Uterus (tissue), 4 donors: ENCODE measurements around the gene GRAP. TPM values are rescaled to one million over a fixed set of nuclear protein-coding genes. Genes with fewer than 3 reads are reported as not detected.

Source experiments
- DNase-seq, 2 donors: peaks; one replicate each; pipeline ENCODE4 v3.0.0-alpha.2; 2019 to 2020
- H3K27ac ChIP-seq, 2 donors: fragments of 200-600 bp; sonication (generic); 1 replicate in 1 of 2; 2 replicates in 1 of 2; pipeline ENCODE4 v1.5.1; 2016 to 2018
- H3K27me3 ChIP-seq, 2 donors: fragments of 200-600 bp; sonication (generic); one replicate each; pipeline ENCODE4 v1.5.1; 2018 to 2019; ENCODE audit warnings: control low read depth in 1 of 2
- H3K36me3 ChIP-seq, 2 donors: fragments of 200-600 bp; sonication (generic); one replicate each; pipeline ENCODE4 v1.5.1; 2019; ENCODE audit warnings: control low read depth in 1 of 2
- H3K4me1 ChIP-seq, 2 donors: fragments of 200-600 bp; sonication (generic); one replicate each; pipeline ENCODE4 v1.5.1; 2018 to 2019; ENCODE audit warnings: control low read depth in 1 of 2
- H3K4me3 ChIP-seq, 2 donors: fragments of 200-600 bp; sonication (generic); 1 replicate in 1 of 2; 2 replicates in 1 of 2; pipeline ENCODE4 v1.5.1; 2018 to 2019; ENCODE audit warnings: mild to moderate bottlenecking in 1 of 2
- H3K9me3 ChIP-seq, 2 donors: fragments of 200-600 bp; sonication (generic); one replicate each; pipeline ENCODE4 v1.5.1; 2019; ENCODE audit warnings: control low read depth in 1 of 2
- POLR2A ChIP-seq, 2 donors: fragments of 450-650 bp; IDR thresholded peaks; one replicate each; pipeline ENCODE4 v1.6.1; 2016; ENCODE audit warnings: antibody characterized with exemption in 2 of 2, mild to moderate bottlenecking in 1 of 2, moderate library complexity in 1 of 2
- intact Hi-C: fragments of 100-400 bp; cut with DNase I; formaldehyde crosslinking; loops from one replicate; pipeline ENCODE4 v1.15.1; 2023; ENCODE audit warnings: low total_unique reads
- total RNA-seq, 4 donors: library from RNA; depleted of rRNA in 3 of 4; stranded (reverse); fragments of >200 nt in 3 of 4; gene quantifications; one replicate each; pipeline versions ENCODE4 v1.1.0 to v1.2.4, GENCODE V29; 2014 to 2023
- TF ChIP-seq, protein P1 (sequence below), 4 experiments: fragments of 200-600 bp in 2 of 4; fragments of 450-650 bp in 2 of 4; sonication (generic) in 2 of 4; IDR thresholded peaks; one replicate each; pipeline ENCODE4 v1.5.1; 2016 to 2019; ENCODE audit warnings: antibody characterized with exemption in 4 of 4, mild to moderate bottlenecking in 2 of 4, moderate library complexity in 1 of 4
- donor health status: DM: yes; HTN: yes; CAD: no.

The GRAP gene
- total RNA-seq, 4 donors from 2014 or later = 8.3 to 21.2 (median 13.5) TPM

DNA sequence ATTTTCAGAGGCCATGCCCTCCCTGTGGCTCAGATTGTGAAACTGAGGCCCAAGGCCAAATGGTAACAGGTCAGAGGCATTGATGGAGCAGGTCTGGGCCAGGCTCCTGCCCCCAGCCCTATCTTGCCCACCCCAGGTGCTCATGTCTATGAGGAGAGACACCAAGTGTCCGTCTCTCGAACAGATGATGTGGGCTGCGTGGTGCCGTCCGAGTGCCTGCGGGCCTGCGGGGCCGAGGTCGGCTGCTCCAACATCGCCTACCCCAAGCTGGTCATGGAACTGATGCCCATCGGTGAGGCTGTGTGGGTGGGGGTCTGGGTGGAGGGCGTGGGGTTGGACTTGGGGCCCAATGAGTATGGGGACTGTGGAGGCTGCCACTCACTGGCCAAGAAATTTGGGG, 33.5 kb downstream of the GRAP start:
- H3K36me3 ChIP-seq = no peaks in the 10 kb centered on the region

DNA sequence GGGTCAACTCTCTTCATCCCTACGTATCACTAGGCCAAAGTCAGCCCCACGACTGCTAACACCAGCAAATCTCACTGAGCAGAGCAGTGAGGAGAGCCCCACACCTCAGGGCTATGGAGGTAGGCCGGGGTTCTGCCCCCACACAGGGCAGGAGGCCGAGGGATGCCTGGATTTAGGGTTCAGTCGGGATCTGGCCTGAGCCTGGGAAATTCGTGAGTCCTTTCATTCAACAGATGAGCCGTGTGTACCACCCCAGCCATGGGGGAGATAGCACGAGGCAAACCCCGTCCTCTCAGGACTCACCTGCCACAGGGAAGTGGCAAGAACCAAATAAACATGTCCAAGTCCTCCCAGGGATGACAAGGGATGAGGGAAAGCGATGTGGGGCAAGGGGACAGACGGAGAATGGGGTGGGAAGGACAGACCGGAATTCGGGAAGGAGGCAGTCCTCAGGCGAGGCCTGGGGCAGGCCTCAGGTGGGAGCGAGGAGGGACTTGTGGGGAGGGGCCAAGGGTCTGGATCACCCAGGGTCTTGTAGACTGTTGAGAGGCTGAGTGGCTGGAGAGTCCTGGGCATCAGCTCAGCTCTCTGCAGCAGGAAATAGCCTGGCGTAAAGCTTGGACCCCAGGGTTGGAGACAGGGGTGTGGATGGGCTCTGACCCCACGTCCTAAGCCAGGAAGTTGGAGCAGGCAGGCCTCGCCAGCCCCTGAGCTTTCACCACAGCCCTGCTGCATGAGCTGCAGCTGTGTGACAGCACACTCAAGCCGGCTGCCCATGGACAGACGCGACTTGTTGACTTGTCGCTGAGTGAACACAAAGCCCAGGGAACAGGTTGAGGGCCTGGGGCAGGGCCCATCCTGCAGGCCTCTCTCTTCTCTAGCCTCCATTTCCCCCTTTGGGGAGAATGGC, 34.3 kb downstream of the GRAP start:
- no peak for TF ChIP-seq POLR2A (IDR thresholded peaks at IDR 0.05)
- TF ChIP-seq, protein P1, sequence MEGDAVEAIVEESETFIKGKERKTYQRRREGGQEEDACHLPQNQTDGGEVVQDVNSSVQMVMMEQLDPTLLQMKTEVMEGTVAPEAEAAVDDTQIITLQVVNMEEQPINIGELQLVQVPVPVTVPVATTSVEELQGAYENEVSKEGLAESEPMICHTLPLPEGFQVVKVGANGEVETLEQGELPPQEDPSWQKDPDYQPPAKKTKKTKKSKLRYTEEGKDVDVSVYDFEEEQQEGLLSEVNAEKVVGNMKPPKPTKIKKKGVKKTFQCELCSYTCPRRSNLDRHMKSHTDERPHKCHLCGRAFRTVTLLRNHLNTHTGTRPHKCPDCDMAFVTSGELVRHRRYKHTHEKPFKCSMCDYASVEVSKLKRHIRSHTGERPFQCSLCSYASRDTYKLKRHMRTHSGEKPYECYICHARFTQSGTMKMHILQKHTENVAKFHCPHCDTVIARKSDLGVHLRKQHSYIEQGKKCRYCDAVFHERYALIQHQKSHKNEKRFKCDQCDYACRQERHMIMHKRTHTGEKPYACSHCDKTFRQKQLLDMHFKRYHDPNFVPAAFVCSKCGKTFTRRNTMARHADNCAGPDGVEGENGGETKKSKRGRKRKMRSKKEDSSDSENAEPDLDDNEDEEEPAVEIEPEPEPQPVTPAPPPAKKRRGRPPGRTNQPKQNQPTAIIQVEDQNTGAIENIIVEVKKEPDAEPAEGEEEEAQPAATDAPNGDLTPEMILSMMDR (IDR thresholded peaks at IDR 0.05) = no peak

More for the DNA sequence above, 33.5 kb downstream of the GRAP start:
- no peak for DNase-seq
- intact Hi-C loops = no loop called here
- TF ChIP-seq POLR2A (IDR thresholded peaks at IDR 0.05) = no peak
- TF ChIP-seq, protein P1 (IDR thresholded peaks at IDR 0.05) = no peak
- Histone ChIP-seq H3K9me3 (no peaks in the 10 kb centered on the region), H3K4me1 (no peaks in the 10 kb centered on the region), H3K4me3 (no peak overlapping the region), H3K27ac (no peak overlapping the region), H3K27me3 (no peaks in the 10 kb centered on the region)

DNA sequence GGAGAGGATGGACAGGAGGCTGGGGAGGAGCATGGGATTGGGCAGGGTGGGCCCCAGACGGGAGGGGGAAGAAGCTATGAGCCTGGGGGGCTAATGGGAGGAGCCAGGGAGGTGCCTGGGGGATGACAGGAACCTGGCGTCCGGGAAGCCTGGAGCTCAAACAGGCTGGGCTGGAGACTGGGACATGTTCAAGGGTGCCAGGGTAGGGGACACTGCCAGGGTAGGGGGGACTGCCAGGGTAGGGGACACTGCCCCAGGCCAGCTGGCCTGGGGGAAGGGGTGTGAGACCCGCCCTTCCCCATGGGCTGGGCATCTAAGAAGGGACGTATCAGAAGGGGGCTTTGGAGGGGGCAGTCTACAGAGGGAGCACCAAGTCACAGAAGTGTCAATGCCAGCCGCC, 35.2 kb downstream of the GRAP start:
- TF ChIP-seq POLR2A (IDR thresholded peaks at IDR 0.05) = no peak
- TF ChIP-seq, protein P1 (IDR thresholded peaks at IDR 0.05) = no peak
- DNase-seq = no peak
- intact Hi-C loops = no loop called here

More for the DNA sequence above, 34.3 kb downstream of the GRAP start:
- H3K4me3 ChIP-seq = no peak overlapping the region
- no peaks in the 10 kb centered on the region for H3K27me3 ChIP-seq
- H3K9me3 ChIP-seq = no peaks in the 10 kb centered on the region
- no peak for DNase-seq
- intact Hi-C loops = no loop called here
- no peaks in the 10 kb centered on the region for H3K36me3 ChIP-seq
- no peak overlapping the region for H3K27ac ChIP-seq
- H3K4me1 ChIP-seq = no peaks in the 10 kb centered on the region

DNA sequence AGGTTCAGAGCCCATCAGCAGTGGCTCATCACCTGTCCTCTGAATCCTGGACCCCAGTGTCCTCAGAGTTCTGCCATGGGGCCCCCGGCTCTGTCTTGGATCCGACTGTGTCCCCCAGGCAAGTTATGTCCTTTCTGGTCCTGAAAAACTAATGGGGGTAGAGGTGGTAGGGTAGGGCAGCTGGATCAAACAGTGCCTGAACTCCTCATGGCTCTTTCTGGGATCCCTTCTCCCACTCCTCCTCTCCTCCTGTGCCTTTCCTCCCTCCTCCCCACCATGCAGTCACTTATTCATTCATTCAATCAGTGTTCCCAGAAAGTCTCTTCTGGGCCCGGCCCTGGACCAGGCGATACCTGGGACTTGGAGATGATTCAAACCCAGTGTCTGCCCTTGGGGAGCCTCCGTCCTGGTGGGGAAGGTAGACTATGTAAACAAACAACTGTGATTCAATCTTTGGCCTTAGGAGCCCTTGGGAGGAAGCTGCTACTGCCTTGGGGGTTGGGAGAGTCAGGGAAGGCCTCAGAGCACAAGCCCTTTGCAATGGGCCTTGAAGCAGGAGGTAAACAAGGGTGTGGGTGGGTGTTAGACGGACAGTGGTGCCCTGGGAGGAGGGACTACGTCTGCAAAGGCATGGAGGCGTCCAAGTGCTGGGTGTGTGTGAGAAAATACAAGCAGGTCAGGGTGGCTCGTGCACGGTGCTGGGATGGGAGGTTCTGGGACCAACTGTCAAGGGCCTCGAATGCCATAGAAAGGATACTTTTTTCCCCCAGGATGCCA, 35.8 kb downstream of the GRAP start:
- Histone ChIP-seq H3K36me3 (no peaks in the 10 kb centered on the region), H3K9me3 (no peaks in the 10 kb centered on the region), H3K4me3 (no peak overlapping the region), H3K4me1 (no peaks in the 10 kb centered on the region), H3K27ac (no peak overlapping the region), H3K27me3 (no peaks in the 10 kb centered on the region)
- no peak for DNase-seq
- intact Hi-C loops = no loop called here
- TF ChIP-seq POLR2A (IDR thresholded peaks at IDR 0.05) = no peak
- TF ChIP-seq, protein P1 (IDR thresholded peaks at IDR 0.05) = no peak

More for the DNA sequence above, 35.2 kb downstream of the GRAP start:
- no peaks in the 10 kb centered on the region for H3K36me3 ChIP-seq
- no peaks in the 10 kb centered on the region for H3K9me3 ChIP-seq
- no peaks in the 10 kb centered on the region for H3K27me3 ChIP-seq
- H3K4me3 ChIP-seq = no peak overlapping the region
- H3K27ac ChIP-seq = no peak overlapping the region
- H3K4me1 ChIP-seq = no peaks in the 10 kb centered on the region

DNA sequence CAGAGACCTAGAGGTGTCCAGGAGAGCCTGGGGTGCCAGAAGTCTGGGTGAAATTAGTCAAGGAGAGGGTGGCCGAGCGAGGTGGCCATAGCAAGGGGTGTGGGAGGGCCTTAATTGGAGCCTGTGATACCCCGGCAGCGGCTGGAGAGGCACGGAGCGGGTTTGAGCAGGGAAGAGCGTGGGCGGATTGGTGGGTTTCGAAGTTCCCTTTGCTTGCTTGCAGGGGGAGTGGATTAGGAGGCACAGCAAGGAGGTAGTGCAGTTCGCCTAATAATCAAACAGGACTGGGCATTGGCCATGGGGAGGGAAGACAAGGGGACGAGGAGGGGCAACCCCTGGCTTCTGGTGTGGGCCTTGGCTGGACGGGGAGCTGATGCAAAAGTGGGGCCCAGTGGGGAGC, 36.8 kb downstream of the GRAP start:
- H3K27me3 ChIP-seq = no peaks in the 10 kb centered on the region
- H3K27ac ChIP-seq = no peak overlapping the region
- no peaks in the 10 kb centered on the region for H3K4me1 ChIP-seq
- H3K4me3 ChIP-seq = no peak overlapping the region
- no peaks in the 10 kb centered on the region for H3K9me3 ChIP-seq
- intact Hi-C loops = no loop called here
- TF ChIP-seq, protein P1 (IDR thresholded peaks at IDR 0.05) = no peak
- no peak for TF ChIP-seq POLR2A (IDR thresholded peaks at IDR 0.05)
- no peak for DNase-seq
- H3K36me3 ChIP-seq = no peaks in the 10 kb centered on the region
